ENCODE data around the gene PNKD.

The PNKD gene

DNA sequence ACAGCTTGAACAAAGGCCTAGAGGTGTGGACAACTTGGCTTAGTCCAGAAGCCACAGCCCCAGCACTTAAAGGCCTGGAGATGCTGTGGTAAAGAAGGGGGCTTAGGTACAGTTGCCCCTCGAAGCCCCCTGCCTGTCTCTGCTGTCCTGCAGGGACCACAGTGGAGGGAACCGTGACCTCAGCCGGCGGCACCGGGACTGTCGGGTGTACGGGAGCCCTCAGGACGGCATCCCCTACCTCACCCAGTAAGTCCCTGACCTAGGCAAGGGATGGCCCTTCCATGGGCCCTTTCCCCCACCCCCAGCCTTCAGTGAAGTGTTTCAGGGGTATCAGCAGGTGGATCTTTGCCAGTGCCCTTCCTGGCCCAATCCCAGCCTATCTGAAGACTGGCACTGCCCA, 71.1 kb downstream of the PNKD start:
- no peak for DNase-seq (ENCODE audit: low read depth, low spot score)

DNA sequence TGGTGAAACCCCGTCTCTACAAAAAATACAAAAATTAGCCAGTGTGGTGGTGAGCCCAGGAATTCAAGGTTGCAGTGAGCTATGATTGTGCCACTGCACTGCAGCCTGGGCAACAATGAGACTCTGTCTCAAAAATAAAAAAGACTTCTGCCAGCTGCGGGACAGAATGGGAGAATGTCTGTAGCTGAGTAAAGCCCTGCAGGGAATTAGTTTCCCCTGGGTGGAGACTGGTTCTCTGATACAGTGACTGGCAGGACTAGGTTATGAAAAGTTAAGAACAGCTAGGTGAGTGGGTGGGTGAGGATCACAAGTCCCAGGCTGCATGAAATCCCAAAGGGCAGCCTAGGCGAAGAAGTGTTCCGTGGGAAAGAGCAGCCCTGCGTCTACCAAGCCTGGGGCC, 72.5 kb downstream of the PNKD start:
- no peak for DNase-seq (ENCODE audit: low read depth, low spot score)

DNA sequence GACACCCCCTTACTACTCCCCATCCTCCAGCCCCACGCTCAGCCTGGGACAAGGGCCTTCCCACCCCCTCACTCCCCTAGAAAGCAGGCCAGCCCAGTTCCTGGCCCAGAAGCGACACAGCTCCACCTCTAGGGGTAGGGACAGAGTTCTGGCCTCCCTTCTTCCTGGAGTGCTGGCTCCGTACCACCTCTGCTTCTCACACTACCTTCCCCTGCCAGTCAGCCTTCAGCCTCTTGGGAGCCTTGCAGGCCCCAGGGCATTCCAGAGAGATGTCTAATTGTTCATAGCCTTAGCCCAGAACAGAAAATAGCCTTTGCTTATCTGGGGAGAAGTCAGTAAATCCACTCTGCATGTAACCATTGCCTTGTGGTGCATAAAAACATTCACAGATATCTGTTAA, 73.3 kb downstream of the PNKD start:
- no peak for DNase-seq (ENCODE audit: low read depth, low spot score)

DNA sequence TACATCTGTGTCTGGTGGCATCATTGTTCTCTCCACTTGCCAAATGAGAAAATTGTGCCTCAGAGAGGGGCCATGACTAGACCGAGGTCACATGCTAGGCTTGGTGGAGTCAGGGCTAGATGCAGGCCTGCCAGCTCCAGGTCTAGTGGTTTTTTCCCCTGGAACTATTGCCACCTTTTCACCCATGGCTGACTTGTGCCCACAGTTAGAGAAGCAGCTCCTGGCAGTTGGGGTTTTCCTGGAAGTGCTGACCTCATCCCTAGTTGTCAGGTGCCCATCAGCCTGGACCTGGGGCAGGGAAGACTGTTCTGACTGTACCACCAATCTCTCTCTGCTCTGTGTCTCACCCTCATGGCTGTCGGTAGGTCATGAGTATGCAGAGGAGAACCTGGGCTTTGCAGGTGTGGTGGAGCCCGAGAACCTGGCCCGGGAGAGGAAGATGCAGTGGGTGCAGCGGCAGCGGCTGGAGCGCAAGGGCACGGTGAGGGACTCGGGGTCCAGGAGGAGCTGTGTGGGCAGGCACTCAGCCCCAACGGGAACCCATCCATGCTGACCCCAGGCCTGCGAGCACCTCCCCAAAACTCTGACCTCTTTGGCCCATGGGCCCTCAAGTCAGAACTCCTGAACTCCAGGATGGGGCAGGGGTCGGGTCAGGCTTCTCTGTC, 73.9 kb downstream of the PNKD start:
- no peak for DNase-seq (ENCODE audit: low read depth, low spot score)

GRCh38 chr2:218344755-218345417, 74.6 kb downstream of the PNKD start:
- DNase-seq (ENCODE audit: low read depth, low spot score) = no peak

- DNase-seq (ENCODE audit: low read depth, low spot score) = no peak
Measured at GRCh38 chr2:218345491-218346236, 75.3 kb downstream of the PNKD start.

GRCh38 chr2:218347172-218347571, 76.9 kb downstream of the PNKD start:
- DNase-seq (ENCODE audit: low read depth, low spot score) = no peak

DNA sequence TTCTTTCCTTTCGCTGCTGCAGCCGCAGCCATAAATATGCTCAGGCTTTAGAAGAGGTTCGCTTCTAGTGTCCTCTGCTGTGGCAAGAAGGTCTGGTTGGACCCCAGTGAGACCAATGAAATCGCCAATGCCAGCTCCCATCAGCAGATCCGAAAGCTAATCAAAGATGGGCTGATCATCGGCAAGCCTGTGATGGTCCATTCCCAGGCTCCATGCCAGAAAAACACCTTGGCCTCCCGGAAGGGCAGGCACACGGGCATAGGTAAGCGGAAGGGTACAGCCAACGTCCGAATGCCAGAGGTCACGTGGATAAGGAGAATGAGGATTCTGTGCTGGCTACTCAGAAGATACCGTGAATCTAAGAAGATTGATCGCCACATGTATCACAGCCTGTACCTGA, 83.7 kb downstream of the PNKD start:
- no peak for DNase-seq (ENCODE audit: low read depth, low spot score)

GRCh38 chr2:218354850-218355443, 84.6 kb downstream of the PNKD start:
- no peak for DNase-seq (ENCODE audit: low read depth, low spot score)

DNA sequence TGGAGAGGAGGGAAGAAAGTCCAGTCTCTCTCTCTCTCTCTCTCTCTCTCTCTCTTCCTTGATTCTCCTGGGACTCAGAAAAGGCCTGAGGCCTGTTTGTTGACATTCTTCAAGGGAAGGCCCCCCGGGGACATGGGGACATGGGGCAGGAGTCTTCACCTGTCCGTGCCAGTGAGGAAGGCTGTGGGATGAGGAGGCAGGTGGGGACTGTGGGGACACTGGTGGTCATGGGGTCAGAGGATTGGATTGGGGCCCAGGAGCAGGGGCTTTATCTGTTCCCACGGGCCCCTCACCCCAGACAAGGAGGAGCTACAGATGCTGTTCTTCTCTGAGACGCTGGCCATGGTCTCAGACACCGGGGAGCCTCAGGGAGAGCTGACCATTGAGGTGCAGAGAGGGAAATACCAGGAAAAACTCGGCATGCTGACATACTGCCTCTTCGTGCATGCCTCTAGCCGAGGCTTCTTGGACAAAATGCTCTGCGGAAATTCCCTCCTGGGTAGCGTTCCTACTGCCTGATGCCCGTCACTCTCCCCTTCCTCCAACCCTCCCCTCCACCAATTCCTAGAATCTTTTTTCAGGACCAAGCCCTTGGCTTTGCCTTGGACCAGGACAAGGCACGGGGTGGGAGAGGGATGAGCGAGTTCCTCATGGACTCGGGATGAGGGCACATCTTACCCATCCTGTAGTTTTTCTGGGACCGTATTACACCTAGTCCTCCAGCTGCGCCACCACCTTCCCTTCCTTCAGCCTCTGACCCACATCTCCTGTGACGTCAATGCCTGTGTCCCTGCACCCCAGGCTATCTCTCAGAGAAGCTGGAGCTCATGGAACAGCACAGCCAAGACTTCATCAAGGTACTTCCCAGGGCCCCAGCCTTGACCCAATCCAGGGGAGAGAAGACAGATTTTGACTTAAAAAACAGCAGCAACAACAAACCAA, 87.2 kb downstream of the PNKD start:
- DNase-seq (ENCODE audit: low read depth, low spot score) = no peak

GRCh38 chr2:218360453-218360852, 90.1 kb downstream of the PNKD start:
- no peak for DNase-seq (ENCODE audit: low read depth, low spot score)

GRCh38 chr2:218362606-218363005, 92.3 kb downstream of the PNKD start:
- no peak for DNase-seq (ENCODE audit: low read depth, low spot score)

- no peak for DNase-seq (ENCODE audit: low read depth, low spot score)
Measured at GRCh38 chr2:218363736-218364135, 93.4 kb downstream of the PNKD start.

- no peak for DNase-seq (ENCODE audit: low read depth, low spot score)
Measured at GRCh38 chr2:218364196-218364595, 93.9 kb downstream of the PNKD start.

- DNase-seq (ENCODE audit: low read depth, low spot score) = no peak
Measured at GRCh38 chr2:218366621-218367414, 96.5 kb downstream of the PNKD start.

- DNase-seq (ENCODE audit: low read depth, low spot score) = peak; percentile 20
Measured at GRCh38 chr2:218367415-218368149, 97.3 kb downstream of the PNKD start.

GRCh38 chr2:218368150-218368528, 97.8 kb downstream of the PNKD start:
- no peak for DNase-seq (ENCODE audit: low read depth, low spot score)

DNA sequence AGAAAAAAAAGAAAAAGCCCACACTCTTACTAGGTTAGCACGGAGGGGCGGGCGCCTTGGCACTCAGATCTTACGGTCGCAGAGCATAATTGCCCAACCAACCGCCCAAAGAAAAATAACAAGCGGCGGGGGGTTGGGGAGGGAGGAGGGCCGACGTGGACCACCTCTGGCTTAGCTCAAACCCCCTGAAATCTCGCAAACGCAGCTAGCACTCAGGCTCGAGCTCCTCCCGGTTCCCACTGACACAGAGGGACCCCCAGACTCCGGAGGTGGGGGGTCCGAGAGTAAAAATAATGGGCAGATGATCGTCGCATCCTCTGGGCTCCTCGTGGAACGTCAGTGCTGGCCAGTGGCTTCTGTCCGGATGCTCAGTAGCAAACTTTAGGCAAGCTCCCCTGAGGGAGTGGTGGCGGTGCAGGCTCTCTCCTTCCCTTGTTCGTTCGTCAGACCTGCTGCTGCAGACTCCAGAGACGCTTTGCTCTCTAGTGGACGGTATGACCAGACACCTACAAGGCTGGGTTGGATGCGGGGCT, 98.4 kb downstream of the PNKD start:
- DNase-seq (ENCODE audit: low read depth, low spot score) = no peak

- no peak for DNase-seq (ENCODE audit: low read depth, low spot score)
Measured at GRCh38 chr2:218369330-218369729, 99.0 kb downstream of the PNKD start.

Data from activated CD4-positive, CD25-positive, alpha-beta regulatory T cell treated with anti-CD3 and anti-CD28 coated beads, Interleukin-2, amount 50 U/mL, for 16 hours (primary cell).